ENCODE data around the gene OR10A3.
"Not testable (repeated sequence)": the region's sequence is repeated elsewhere in the genome, so short reads cannot be mapped to it uniquely, and the experiment has no call there.

OR10A3 gene, protein sequence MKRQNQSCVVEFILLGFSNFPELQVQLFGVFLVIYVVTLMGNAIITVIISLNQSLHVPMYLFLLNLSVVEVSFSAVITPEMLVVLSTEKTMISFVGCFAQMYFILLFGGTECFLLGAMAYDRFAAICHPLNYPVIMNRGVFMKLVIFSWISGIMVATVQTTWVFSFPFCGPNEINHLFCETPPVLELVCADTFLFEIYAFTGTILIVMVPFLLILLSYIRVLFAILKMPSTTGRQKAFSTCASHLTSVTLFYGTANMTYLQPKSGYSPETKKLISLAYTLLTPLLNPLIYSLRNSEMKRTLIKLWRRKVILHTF

DNA sequence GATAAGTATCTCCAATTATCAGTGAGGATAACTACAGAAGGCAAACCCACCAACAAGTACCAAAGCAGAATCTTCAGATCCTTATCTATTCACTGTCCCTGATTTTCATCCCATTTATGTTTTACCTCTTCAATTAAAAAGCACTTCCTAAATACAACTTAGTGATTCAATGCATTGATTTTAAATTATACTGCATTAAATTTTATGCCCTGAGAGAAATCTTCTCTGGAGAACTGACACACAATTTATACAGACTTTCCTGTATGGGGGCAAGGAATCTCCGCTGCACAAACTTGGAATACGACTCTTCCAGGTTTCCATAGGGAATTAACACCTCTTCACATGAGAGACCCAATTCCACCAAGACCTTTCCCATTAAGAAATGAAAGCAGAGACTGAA, at the start of gene OR10A3:
TSS of gene OR10A3 (minus strand) at position 101 of the 400 bp plus-strand sequence. CDS start 2,188 bp downstream, outside the sequence.
- DNase-seq, result no peak

DNA sequence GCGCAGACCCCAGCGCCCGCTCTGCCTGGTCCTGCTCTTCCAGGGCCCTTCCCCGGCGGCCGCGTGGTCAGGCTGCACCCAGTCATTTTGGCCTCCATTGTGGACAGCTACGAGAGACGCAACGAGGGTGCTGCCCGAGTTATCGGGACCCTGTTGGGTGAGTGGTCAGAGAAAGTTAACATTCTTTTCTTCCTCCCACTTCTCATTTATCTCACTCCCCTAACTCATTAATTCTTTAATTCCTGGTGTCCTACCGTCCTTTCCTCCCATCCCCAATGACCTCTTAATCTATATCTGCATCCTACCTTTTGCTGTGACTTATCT, 46.0 kb upstream of the OR10A3 start:
- DNase-seq, result not testable (repeated sequence)

GRCh38 chr11:7986768-7987559, 45.5 kb upstream of the OR10A3 start, which contains the start of gene EIF3F:
Gene EIF3F (plus strand): TSS chr11:7987337. CDS start chr11:7987353, 16 bp downstream.
- DNase-seq, result peak; percentile 98

DNA sequence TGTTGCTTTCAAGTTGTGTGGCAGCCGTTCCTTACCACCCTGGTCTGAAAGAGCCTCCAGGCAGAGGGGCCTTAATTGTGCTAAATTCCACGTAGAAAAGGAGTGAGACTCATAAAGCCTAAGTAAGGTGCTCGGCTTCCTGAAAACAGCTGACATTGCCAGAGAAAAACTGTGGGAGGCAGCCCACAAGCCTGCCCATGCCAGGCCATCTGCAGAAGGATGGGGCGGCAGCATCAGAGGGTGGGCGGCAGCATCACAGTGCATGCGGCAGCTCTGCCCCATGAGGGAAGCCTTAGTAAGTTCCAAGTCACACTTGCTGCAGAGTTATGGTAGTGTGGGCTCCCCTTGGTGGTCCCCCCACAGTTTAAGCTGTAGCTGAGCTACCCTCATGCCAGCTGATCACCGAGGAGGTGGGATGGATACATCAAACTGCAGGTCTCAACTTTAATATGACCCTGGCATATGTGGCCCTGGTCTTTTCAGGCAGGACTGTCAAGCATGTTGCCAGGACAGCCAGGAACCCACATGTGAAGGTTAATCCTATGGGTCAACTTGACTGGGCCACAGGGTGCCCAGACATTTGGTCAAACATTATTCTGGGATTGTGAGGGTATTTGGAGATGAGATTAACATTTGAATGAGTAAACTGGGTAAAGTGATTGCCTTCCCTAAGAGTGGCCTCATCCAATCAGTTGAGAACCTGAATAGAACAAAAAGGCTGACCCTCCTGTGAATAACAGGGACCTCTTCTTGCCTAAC, 42.5 kb upstream of the OR10A3 start:
- no peak for DNase-seq

DNA sequence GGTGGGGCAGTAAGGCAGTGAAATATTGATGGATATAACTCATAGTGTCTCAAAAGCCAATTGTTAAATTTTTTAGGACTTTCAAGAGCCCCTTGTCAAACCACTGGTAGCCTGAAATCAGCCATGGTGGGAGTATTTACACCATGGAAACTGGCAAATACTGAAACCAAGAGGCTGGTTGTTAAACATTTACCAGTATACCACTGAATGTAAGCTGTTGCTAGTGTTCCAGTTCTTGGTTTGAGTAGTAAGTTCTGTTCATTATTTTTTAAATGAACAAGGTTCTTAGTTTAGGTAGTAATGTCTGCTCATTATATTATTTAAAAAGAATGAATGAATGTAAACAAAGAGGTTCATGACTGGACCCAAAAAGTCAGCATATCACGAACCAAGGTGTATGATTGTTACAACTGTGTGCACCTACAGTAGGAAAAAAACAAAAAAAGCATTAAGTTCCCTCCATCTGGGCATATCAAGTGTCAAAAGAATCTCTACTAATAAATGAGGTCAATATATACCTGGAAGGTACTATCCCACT, 41.1 kb upstream of the OR10A3 start:
- no peak for DNase-seq

DNA sequence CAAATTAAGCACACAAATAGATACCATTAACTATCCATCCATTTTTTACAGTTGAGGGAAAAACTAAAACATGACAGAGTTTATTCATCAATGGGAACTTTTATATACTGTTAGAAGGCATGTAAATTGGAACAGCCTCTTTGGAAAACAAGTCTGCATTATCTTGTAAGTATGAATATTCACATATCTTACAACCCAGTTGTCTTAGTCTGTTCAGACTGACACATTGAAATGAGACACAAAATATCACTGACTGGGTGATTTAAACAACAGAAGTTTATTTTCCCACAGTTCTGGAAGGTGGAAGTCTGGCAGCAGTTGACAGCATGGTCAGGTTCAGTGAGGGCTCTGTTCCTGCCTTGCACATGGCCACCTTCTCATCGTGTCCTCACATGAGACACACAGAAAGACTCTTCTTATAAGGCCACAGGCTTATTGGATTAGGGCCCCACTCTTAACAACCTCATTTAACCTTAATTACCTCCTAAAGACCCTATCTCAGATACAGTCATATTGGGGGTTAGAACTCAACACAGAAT, 40.2 kb upstream of the OR10A3 start:
- no peak for DNase-seq

DNA sequence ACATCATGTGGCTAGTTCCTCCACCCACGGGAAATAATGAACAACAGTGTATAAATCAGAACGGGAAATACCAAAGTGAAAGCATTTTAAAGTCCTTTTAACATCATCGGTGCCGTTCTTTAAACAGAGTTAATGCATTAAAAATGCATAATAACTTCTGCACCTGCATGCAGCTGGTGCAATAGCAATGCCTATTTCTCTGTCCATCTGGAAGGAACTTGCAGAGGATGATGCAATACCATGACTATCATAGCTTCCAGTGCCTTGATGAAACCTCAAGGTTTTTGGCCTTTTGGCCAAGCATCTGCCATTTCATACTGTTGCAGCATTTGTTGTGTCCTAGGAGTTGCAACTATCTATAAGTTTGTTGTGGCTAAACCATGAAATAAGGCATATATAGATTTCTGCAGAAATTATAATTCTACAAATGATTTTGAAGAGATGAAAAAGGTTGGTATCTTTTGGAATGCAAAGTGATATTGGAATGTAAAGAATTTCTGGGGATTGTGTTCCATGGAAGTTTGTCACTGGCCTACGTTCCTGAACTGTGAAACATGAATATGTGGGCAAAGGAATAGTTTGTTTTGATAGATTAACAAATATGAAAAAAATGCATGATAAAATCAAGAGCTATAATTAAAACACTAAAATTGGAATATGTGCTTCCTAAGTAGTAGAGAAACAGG, 35.9 kb upstream of the OR10A3 start:
- no peak for DNase-seq

GRCh38 chr11:7974668-7975067, 33.2 kb upstream of the OR10A3 start:
- DNase-seq, result no peak

DNA sequence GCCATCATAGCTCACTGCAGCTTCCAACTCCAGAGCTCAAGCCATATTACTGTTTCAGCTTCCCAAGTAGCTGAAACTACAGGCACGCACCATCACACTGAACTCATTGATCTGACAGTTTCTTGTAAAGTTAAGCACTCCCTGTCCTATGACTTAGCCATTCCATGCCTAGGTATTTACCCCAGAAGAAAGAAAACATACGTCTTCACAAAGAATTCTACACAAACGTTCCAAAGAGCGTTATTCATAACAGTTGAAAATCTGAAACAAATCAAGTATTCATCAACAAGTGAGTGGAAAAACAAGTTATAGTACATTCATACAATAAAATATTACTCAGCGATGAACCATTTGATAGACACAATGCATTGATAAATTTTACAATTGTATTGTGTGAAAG, 31.5 kb upstream of the OR10A3 start:
- no peak for DNase-seq

DNA sequence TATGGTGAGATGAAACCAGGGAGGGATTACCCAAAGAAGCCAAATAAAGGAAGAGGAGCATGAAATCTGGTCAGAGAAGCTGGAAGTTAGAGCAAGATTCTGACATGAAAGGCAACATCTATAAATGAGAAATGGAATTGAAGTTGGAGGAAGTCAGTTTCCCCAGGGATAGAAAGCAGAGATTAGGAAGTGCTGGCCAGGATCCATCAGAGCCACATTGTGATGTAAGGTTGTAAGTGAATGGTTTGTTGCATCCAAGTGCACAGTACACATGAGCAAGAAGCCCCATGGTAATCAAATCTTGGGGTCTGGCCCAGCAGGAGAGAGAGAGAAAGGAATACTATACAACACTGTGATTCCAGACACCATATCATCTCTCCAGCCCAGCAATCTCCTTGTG, 30.3 kb upstream of the OR10A3 start:
- no peak for DNase-seq

DNA sequence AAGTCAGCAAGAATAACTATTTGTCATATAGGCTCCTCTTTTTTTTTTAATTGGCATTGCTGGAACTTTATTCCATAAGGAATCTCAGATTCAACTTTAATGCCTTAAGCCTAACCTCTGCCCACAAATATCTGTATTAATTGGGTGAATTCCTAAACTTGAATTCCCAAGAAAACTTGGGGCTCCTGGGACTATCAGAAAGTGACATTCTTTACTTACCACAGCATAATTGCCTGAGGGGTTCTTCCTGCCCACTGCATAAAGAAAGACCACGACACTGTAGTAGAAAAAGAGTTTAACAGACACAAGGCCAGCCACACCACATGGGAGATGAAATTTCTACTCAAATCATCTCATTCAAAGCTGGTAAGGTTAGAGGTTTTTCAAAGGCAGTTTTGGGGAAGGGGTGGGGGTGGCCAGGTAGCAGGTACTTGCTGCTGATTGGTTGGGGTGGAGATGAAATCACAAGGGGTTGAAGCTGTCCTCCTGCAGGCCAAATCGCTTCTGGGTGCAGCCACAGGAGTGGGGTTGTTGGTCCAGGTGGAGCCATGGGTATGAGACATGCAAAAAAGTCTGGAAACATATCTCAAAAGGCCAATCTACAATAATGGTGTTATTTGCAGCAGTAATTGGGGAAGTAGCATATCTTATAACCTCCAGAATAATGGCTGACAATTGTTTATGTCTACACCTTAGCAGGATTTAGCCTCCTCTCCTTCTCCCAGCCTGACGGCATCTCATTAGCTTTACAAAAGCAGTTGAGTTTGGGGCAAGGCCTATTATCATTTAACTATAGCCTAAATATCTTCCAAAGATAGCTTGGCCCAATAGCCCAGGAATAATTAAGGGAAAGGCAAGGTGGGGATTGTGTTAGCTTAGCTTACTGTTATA, 28.5 kb upstream of the OR10A3 start:
- no peak for DNase-seq

DNA sequence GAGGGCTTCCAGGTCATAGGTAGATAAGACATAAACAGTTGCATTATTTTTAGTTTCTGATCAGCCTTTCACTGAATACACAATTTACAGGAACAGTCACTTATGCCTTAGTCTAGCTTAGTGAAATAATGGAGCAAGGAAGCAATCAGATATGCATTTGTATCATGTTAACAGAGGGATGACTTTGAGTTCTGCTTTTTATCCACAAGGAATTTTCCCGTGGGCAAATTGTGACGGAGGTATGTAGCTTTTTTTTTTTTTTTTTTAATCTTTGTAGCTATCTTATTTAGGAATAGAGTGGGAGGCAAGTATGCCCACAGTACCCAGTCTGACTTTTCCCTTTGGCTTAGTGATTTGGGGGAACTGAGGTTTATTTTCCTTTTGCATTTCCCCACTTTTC, 27.2 kb upstream of the OR10A3 start:
- DNase-seq, result no peak

DNA sequence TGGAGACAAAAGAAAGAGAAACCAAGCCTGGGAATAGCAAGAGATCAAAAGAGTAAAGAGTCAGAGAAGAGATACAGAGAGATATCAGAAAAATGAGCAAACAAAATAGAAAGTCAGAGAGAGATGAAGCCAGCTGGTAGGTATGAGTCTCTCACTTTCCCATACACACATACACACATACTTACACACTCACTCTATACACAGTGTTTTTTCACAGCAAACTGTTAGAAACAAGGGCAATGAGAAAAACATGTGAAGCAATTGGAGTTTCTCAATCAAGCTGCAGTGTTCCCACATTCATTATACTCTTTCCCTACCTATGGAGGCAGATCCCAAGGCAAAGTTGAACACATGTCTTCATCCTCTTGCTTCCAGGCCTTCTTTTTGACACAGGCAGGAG, 26.3 kb upstream of the OR10A3 start:
- no peak for DNase-seq

DNA sequence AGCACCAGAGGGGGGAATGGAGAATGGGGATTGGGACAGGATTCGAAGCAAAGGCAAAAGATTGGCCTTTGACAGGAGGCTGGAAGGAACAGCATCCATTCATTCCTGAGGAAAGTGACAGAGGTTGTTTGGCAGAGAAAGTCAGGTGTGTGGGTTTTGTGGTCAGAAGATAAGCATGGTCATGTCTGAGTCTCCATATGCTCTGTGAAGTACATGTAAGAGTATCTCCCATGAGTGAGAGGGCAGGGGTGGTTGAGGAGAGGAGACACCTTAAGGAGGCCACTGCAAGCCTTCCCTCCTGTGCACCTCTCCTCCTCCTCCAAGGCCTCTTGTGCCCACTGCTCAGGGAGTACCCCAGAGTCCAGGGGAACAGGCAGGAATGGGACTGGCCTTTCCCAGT, 25.6 kb upstream of the OR10A3 start:
- no peak for DNase-seq

GRCh38 chr11:7965386-7965785, 23.9 kb upstream of the OR10A3 start, which contains the start of gene NLRP10:
Gene NLRP10 (minus strand): TSS chr11:7965447. CDS start chr11:7963495, 1,952 bp downstream.
- no peak for DNase-seq

DNA sequence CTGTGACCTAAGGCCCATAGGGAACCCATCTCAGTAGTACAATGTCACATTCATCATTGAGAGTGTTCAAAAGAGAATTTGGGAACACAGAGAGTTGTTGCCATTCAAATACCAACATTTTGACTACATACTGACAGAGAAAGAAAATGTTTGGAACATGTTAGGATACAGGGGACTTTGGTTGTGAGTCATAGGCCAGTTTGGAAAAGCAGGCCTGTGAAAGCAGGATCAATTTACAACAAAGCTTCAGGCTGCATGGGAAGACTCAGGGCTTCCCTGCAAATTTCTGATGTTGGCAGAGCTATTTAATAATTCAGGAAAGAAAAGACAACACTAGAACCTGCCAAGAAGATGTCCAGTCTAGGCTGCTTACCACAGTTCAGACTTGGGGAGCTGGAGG, 23.4 kb upstream of the OR10A3 start:
- no peak for DNase-seq

GRCh38 chr11:7964261-7964660, 22.8 kb upstream of the OR10A3 start:
- no peak for DNase-seq

DNA sequence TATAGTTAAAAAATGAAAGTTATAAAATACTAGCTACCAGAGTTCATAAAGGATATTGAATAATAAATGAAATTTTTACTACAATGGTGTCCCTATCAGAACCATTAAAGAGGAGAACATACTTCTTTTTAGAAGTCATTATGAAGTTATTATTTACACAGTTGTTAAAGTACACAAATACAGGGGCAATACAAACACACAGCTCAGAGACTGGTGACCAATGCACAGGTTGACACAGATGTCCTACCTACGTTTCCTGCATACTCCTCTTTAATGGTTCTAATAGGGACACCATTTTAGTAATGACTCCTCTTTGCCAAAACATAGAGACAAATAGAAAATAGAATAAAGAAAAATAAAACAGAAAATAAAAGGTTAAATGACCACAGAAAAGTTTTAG, 13.7 kb upstream of the OR10A3 start:
- DNase-seq, result no peak

- DNase-seq, result no peak
Measured at GRCh38 chr11:7949934-7950333, 8.4 kb upstream of the OR10A3 start.

DNA sequence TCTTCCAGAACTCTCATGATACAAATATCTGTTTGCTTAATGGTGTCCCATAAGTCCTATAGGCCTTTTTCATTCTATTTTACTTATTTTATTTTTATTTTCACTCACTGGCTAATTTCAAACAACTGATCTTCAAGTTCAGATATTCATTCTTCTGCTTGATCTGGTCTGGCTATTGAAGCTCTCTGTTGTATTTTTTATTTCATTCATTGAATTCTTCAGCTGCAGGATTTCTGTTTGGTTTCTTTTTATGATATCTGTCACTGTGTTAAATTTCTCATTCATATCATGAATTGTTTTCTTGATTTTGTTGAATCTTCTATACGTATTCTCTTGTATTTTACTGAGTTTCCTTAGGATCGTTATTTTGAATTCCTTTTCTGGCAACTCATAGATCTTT, 2.6 kb upstream of the OR10A3 start:
- DNase-seq, result no peak

- no peak for DNase-seq
Measured at GRCh38 chr11:7941146-7941545, 362 bp downstream of the OR10A3 start.

Measured in NCI-H1417 treated with DMSO at 0.1 percent for 48 hours (cell line).